MM.1S (cell line): Measurements from ENCODE around the gene HGS.
"Not testable (repeated sequence)": the region's sequence is repeated elsewhere in the genome, so short reads cannot be mapped to it uniquely, and the experiment has no call there.

Source experiments
- CTCF ChIP-seq: fragments of 300-600 bp; sonication (generic); IDR thresholded peaks from 2 replicates; pipeline ENCODE4 v1.5.1; 2016; ENCODE audit warnings: antibody characterized with exemption, low read length, mixed read lengths
- EZH2 ChIP-seq: fragments of 300-600 bp; sonication (generic); optimal IDR thresholded peaks from 2 replicates; pipeline ENCODE3; 2017; ENCODE audit warnings: low read depth, mild to moderate bottlenecking, antibody characterized with exemption, low read length, mixed read lengths
- EZH2phosphoT487 ChIP-seq: fragments of 300-600 bp; sonication (generic); IDR thresholded peaks from 2 replicates; pipeline ENCODE4 v1.6.1; 2018; ENCODE audit warnings: antibody characterized with exemption, low read length

- TF ChIP-seq CTCF, EZH2, EZH2phosphoT487: not testable (repeated sequence)
These were observed 55.8 kb downstream of the HGS start for GRCh38 chr17:81739593-81739992.
